Cardiac fibroblast (primary cell): ENCODE measurements around the gene GLT1D1.

Experiments
- DNase-seq, 2 donors: peaks; one replicate each; pipeline versions ENCODE4 v3.0.0 to v3.0.0-alpha.2; 2010; ENCODE audit warnings: low read depth in 2 of 2
- H3K4me3 ChIP-seq, 2 donors: replicated peaks in 1 of 2; 1 replicate in 1 of 2; 2 replicates in 1 of 2; pipeline ENCODE4 v1.5.1; 2011; ENCODE audit warnings: low read depth in 2 of 2, low read length in 2 of 2, mild to moderate bottlenecking in 2 of 2, moderate library complexity in 1 of 2
- CTCF ChIP-seq: IDR thresholded peaks from one replicate; pipeline ENCODE4 v1.5.1; 2011; ENCODE audit warnings: low read depth, mild to moderate bottlenecking, low read length, inconsistent platforms

The GLT1D1 gene

GRCh38 chr12:128816643-128816920 lies 36.7 kb upstream of the GLT1D1 start:
- no peak for DNase-seq

GRCh38 chr12:128817111-128818015 lies 35.9 kb upstream of the GLT1D1 start:
- TF ChIP-seq CTCF = no peak
- peak; percentile 61 to 74 for DNase-seq
- no peak overlapping the region for H3K4me3 ChIP-seq

More at GRCh38 chr12:128816643-128816920, 36.7 kb upstream of the GLT1D1 start:
- no peak overlapping the region for H3K4me3 ChIP-seq
- TF ChIP-seq CTCF = no peak

- TF ChIP-seq CTCF = no peak
- peak; percentile 67 to 83 for DNase-seq
- no peak overlapping the region for H3K4me3 ChIP-seq
Observed at GRCh38 chr12:128818065-128819022, 34.9 kb upstream of the GLT1D1 start.

- TF ChIP-seq CTCF = no peak
- DNase-seq = no peak
- no peak overlapping the region for H3K4me3 ChIP-seq
Observed at GRCh38 chr12:128819293-128820144, 33.8 kb upstream of the GLT1D1 start.

GRCh38 chr12:128820253-128820652 lies 33.0 kb upstream of the GLT1D1 start:
- TF ChIP-seq CTCF = no peak
- H3K4me3 ChIP-seq = no peak overlapping the region
- DNase-seq = no peak
